DMS 273 treated with DMSO at 0.1 percent for 48 hours (cell line): ENCODE results near the gene ATRN.

Experiments
- DNase-seq: peaks from one replicate; lab custom pipeline; 2025; lab: John Stamatoyannopoulos, UW

ATRN gene

GRCh38 chr20:3697588-3698305, 226.9 kb downstream of the ATRN start:
- no peak for DNase-seq

GRCh38 chr20:3698591-3699001, 227.8 kb downstream of the ATRN start:
- no peak for DNase-seq

- no peak for DNase-seq
Measured at GRCh38 chr20:3699037-3699436, 228.2 kb downstream of the ATRN start.
